ENCODE data around the gene MC3R. TPM values are rescaled to one million over a fixed set of nuclear protein-coding genes. Genes with fewer than 3 reads are reported as not detected.
"Not testable (repeated sequence)": the region's sequence is repeated elsewhere in the genome, so short reads cannot be mapped to it uniquely, and the experiment has no call there.

The MC3R gene
- total and polyA plus RNA-seq, 9 donors = not detected

GRCh38 chr20:56215115-56215514 lies 33.4 kb upstream of the MC3R start:
- Histone ChIP-seq H3K4me3 (ENCODE audit: low read length) (no peak overlapping the region), H3K27me3 (ENCODE audit: control insufficient read depth, insufficient read depth, low read length) (no peaks in the 10 kb centered on the region), H3K36me3 (ENCODE audit: control insufficient read depth, insufficient read depth, low read length) (no peaks in the 10 kb centered on the region), H3K9me3 (replicated peaks; ENCODE audit: control insufficient read depth, low read depth, low read length) (peaks cover 2% of the 10 kb centered on the region), H3K27ac (ENCODE audit: low read length) (no peak overlapping the region), H3K4me1 (ENCODE audit: control insufficient read depth, insufficient read depth, low read length) (no peaks in the 10 kb centered on the region)
- no peak for DNase-seq
- 50% methylated on average over 1 of the region's 2 CpGs for whole genome bisulfite sequencing (ENCODE audit: insufficient coverage)

- no peaks in the 10 kb centered on the region for H3K27me3 ChIP-seq (ENCODE audit: control insufficient read depth, insufficient read depth, low read length)
- H3K36me3 ChIP-seq (ENCODE audit: control insufficient read depth, insufficient read depth, low read length) = no peaks in the 10 kb centered on the region
- no peak overlapping the region for H3K4me3 ChIP-seq (ENCODE audit: low read length)
- H3K4me1 ChIP-seq (ENCODE audit: control insufficient read depth, insufficient read depth, low read length) = no peaks in the 10 kb centered on the region
- DNase-seq = no peak
- H3K27ac ChIP-seq (ENCODE audit: low read length) = no peak overlapping the region
- no CpG with 5 or more reads among the region's 2 CpGs for WGBS (ENCODE audit: insufficient coverage)
- H3K9me3 ChIP-seq (replicated peaks; ENCODE audit: control insufficient read depth, low read depth, low read length) = peaks cover 6% of the 10 kb centered on the region
Observed at GRCh38 chr20:56217829-56218228, 30.7 kb upstream of the MC3R start.

- WGBS (ENCODE audit: insufficient coverage) = 85% methylated on average over 2 of the region's 4 CpGs
- not testable (repeated sequence) for H3K4me3 ChIP-seq (ENCODE audit: low read length)
Observed at GRCh38 chr20:56221186-56221585, 27.3 kb upstream of the MC3R start.

GRCh38 chr20:56222201-56222600 lies 26.3 kb upstream of the MC3R start:
- Histone ChIP-seq H3K4me3 (ENCODE audit: low read length) (no peak overlapping the region), H3K27ac (ENCODE audit: low read length) (no peak overlapping the region), H3K27me3 (ENCODE audit: control insufficient read depth, insufficient read depth, low read length) (no peaks in the 10 kb centered on the region), H3K9me3 (replicated peaks; ENCODE audit: control insufficient read depth, low read depth, low read length) (peaks cover 6% of the 10 kb centered on the region), H3K4me1 (ENCODE audit: control insufficient read depth, insufficient read depth, low read length) (no peaks in the 10 kb centered on the region), H3K36me3 (ENCODE audit: control insufficient read depth, insufficient read depth, low read length) (no peaks in the 10 kb centered on the region)
- no CpG with 5 or more reads among the region's 1 CpG for WGBS (ENCODE audit: insufficient coverage)
- no peak for DNase-seq

More at GRCh38 chr20:56221186-56221585, 27.3 kb upstream of the MC3R start:
- not testable (repeated sequence) for H3K4me1 ChIP-seq (ENCODE audit: control insufficient read depth, insufficient read depth, low read length); H3K27me3 ChIP-seq (ENCODE audit: control insufficient read depth, insufficient read depth, low read length); DNase-seq; H3K36me3 ChIP-seq (ENCODE audit: control insufficient read depth, insufficient read depth, low read length); H3K9me3 ChIP-seq (replicated peaks; ENCODE audit: control insufficient read depth, low read depth, low read length); H3K27ac ChIP-seq (ENCODE audit: low read length)

GRCh38 chr20:56222945-56223344 lies 25.6 kb upstream of the MC3R start:
- Histone ChIP-seq H3K9me3 (replicated peaks; ENCODE audit: control insufficient read depth, low read depth, low read length) (peaks cover 6% of the 10 kb centered on the region), H3K27me3 (ENCODE audit: control insufficient read depth, insufficient read depth, low read length) (no peaks in the 10 kb centered on the region), H3K4me1 (ENCODE audit: control insufficient read depth, insufficient read depth, low read length) (no peaks in the 10 kb centered on the region), H3K4me3 (ENCODE audit: low read length) (no peak overlapping the region), H3K36me3 (ENCODE audit: control insufficient read depth, insufficient read depth, low read length) (no peaks in the 10 kb centered on the region), H3K27ac (ENCODE audit: low read length) (no peak overlapping the region)
- WGBS (ENCODE audit: insufficient coverage) = no CpG with 5 or more reads among the region's 2 CpGs
- DNase-seq = no peak

GRCh38 chr20:56223352-56223751 lies 25.2 kb upstream of the MC3R start:
- Histone ChIP-seq H3K4me3 (ENCODE audit: low read length) (no peak overlapping the region), H3K4me1 (ENCODE audit: control insufficient read depth, insufficient read depth, low read length) (no peaks in the 10 kb centered on the region), H3K27me3 (ENCODE audit: control insufficient read depth, insufficient read depth, low read length) (no peaks in the 10 kb centered on the region), H3K9me3 (replicated peaks; ENCODE audit: control insufficient read depth, low read depth, low read length) (peaks cover 6% of the 10 kb centered on the region), H3K27ac (ENCODE audit: low read length) (no peak overlapping the region), H3K36me3 (ENCODE audit: control insufficient read depth, insufficient read depth, low read length) (no peaks in the 10 kb centered on the region)
- no peak for DNase-seq
- 72% methylated on average over 7 of the region's 7 CpGs for WGBS (ENCODE audit: insufficient coverage)

- no peak overlapping the region for H3K27ac ChIP-seq (ENCODE audit: low read length)
- DNase-seq = no peak
- no peaks in the 10 kb centered on the region for H3K9me3 ChIP-seq (replicated peaks; ENCODE audit: control insufficient read depth, low read depth, low read length)
- WGBS (ENCODE audit: insufficient coverage) = 86% methylated on average over 2 of the region's 3 CpGs
- H3K4me3 ChIP-seq (ENCODE audit: low read length) = no peak overlapping the region
- H3K4me1 ChIP-seq (ENCODE audit: control insufficient read depth, insufficient read depth, low read length) = no peaks in the 10 kb centered on the region
- no peaks in the 10 kb centered on the region for H3K27me3 ChIP-seq (ENCODE audit: control insufficient read depth, insufficient read depth, low read length)
- no peaks in the 10 kb centered on the region for H3K36me3 ChIP-seq (ENCODE audit: control insufficient read depth, insufficient read depth, low read length)
Observed at GRCh38 chr20:56228021-56228420, 20.5 kb upstream of the MC3R start.

- no peak for DNase-seq
- H3K27me3 ChIP-seq (ENCODE audit: control insufficient read depth, insufficient read depth, low read length) = no peaks in the 10 kb centered on the region
- H3K36me3 ChIP-seq (ENCODE audit: control insufficient read depth, insufficient read depth, low read length) = no peaks in the 10 kb centered on the region
- no peak overlapping the region for H3K27ac ChIP-seq (ENCODE audit: low read length)
- H3K9me3 ChIP-seq (replicated peaks; ENCODE audit: control insufficient read depth, low read depth, low read length) = no peaks in the 10 kb centered on the region
- H3K4me3 ChIP-seq (ENCODE audit: low read length) = no peak overlapping the region
- no peaks in the 10 kb centered on the region for H3K4me1 ChIP-seq (ENCODE audit: control insufficient read depth, insufficient read depth, low read length)
Observed at GRCh38 chr20:56229812-56230211, 18.7 kb upstream of the MC3R start.

GRCh38 chr20:56234110-56234509 lies 14.4 kb upstream of the MC3R start:
- Histone ChIP-seq H3K4me3 (ENCODE audit: low read length) (no peak overlapping the region), H3K36me3 (ENCODE audit: control insufficient read depth, insufficient read depth, low read length) (no peaks in the 10 kb centered on the region), H3K27ac (ENCODE audit: low read length) (no peak overlapping the region), H3K9me3 (replicated peaks; ENCODE audit: control insufficient read depth, low read depth, low read length) (peaks cover 12% of the 10 kb centered on the region), H3K4me1 (ENCODE audit: control insufficient read depth, insufficient read depth, low read length) (no peaks in the 10 kb centered on the region), H3K27me3 (ENCODE audit: control insufficient read depth, insufficient read depth, low read length) (no peaks in the 10 kb centered on the region)
- DNase-seq = no peak
- 86% methylated on average over 1 of the region's 3 CpGs for WGBS (ENCODE audit: insufficient coverage)

- Histone ChIP-seq H3K36me3 (ENCODE audit: control insufficient read depth, insufficient read depth, low read length) (no peaks in the 10 kb centered on the region), H3K4me1 (ENCODE audit: control insufficient read depth, insufficient read depth, low read length) (no peaks in the 10 kb centered on the region), H3K9me3 (replicated peaks; ENCODE audit: control insufficient read depth, low read depth, low read length) (peaks cover 12% of the 10 kb centered on the region), H3K4me3 (ENCODE audit: low read length) (no peak overlapping the region), H3K27me3 (ENCODE audit: control insufficient read depth, insufficient read depth, low read length) (no peaks in the 10 kb centered on the region), H3K27ac (ENCODE audit: low read length) (no peak overlapping the region)
- DNase-seq = no peak
Observed at GRCh38 chr20:56237335-56237734, 11.2 kb upstream of the MC3R start.

GRCh38 chr20:56244259-56244658 lies 4.3 kb upstream of the MC3R start:
- Histone ChIP-seq H3K4me1 (ENCODE audit: control insufficient read depth, insufficient read depth, low read length) (no peaks in the 10 kb centered on the region), H3K9me3 (replicated peaks; ENCODE audit: control insufficient read depth, low read depth, low read length) (no peaks in the 10 kb centered on the region), H3K27me3 (ENCODE audit: control insufficient read depth, insufficient read depth, low read length) (no peaks in the 10 kb centered on the region), H3K36me3 (ENCODE audit: control insufficient read depth, insufficient read depth, low read length) (no peaks in the 10 kb centered on the region), H3K4me3 (ENCODE audit: low read length) (no peak overlapping the region), H3K27ac (ENCODE audit: low read length) (no peak overlapping the region)
- no peak for DNase-seq
- WGBS (ENCODE audit: insufficient coverage) = 60% methylated on average over 1 of the region's 6 CpGs
